Smooth muscle cell (in vitro differentiated cells): ENCODE measurements around the gene SLC44A1. TPM values are rescaled to one million over a fixed set of nuclear protein-coding genes. Genes with fewer than 3 reads are reported as not detected.

Experiments used
- DNase-seq: peaks from one replicate; lab custom pipeline; 2025; ENCODE audit not compliant: unreplicated experiment; lab: John Stamatoyannopoulos, UW
- H2AFZ ChIP-seq: fragments of 200-600 bp; sonication (generic); 2 replicates; pipeline ENCODE4 v1.6.0; 2016; ENCODE audit warnings: antibody characterized with exemption, low read depth, mild to moderate bottlenecking
- H3F3A ChIP-seq: fragments of 200-600 bp; sonication (generic); 2 replicates; pipeline ENCODE4 v1.6.0; 2017; ENCODE audit warnings: antibody characterized with exemption, low read depth
- H3K27ac ChIP-seq: fragments of 200-600 bp; sonication (generic); 2 replicates; pipeline ENCODE4 v1.5.1; 2016; ENCODE audit warnings: low read depth, mild to moderate bottlenecking
- H3K27me3 ChIP-seq: fragments of 200-600 bp; sonication (generic); 2 replicates; pipeline ENCODE4 v1.6.1; 2016; ENCODE audit warnings: low read depth, mild to moderate bottlenecking
- H3K36me3 ChIP-seq: fragments of 200-600 bp; sonication (generic); 2 replicates; pipeline ENCODE4 v1.5.1; 2016; ENCODE audit warnings: low read depth
- H3K4me1 ChIP-seq: fragments of 200-600 bp; sonication (generic); 2 replicates; pipeline ENCODE4 v1.5.1; 2016; ENCODE audit warnings: low read depth
- H3K4me2 ChIP-seq: fragments of 200-600 bp; sonication (generic); 2 replicates; pipeline ENCODE4 v1.6.0; 2016; ENCODE audit warnings: mild to moderate bottlenecking
- H3K4me3 ChIP-seq: fragments of 200-600 bp; sonication (generic); 2 replicates; pipeline ENCODE4 v1.5.1; 2016; ENCODE audit warnings: mild to moderate bottlenecking
- H3K79me2 ChIP-seq: fragments of 200-600 bp; sonication (generic); 2 replicates; pipeline ENCODE4 v1.6.0; 2016; ENCODE audit warnings: low read depth, mild to moderate bottlenecking
- H3K9ac ChIP-seq: fragments of 200-600 bp; sonication (generic); 2 replicates; pipeline ENCODE4 v1.6.0; 2016; ENCODE audit warnings: low read depth
- H3K9me3 ChIP-seq: fragments of 200-600 bp; sonication (generic); replicated peaks from 2 replicates; pipeline ENCODE4 v1.5.1; 2016; ENCODE audit warnings: low read depth
- H4K20me1 ChIP-seq: fragments of 200-600 bp; sonication (generic); 2 replicates; pipeline ENCODE4 v1.6.0; 2016; ENCODE audit warnings: low read depth
- WGBS: methylation state at CpG from one replicate; pipeline ENCODE4 v1.1.7; 2016; ENCODE audit warnings: low lambda C conversion rate; 5-methylcytosine and 5-hydroxymethylcytosine counted together
- polyA plus RNA-seq: library from polyadenylated mRNA; unstranded; fragments of >200 nt; fragmentation: Nextera tagmentation; extraction: Ambion mirVana; gene quantifications from 2 replicates; pipeline ENCODE4 v1.2.1, GENCODE V29; 2016
- total RNA-seq: library from RNA; depleted of rRNA; stranded (reverse); fragments of >200 nt; gene quantifications from 2 replicates; pipeline ENCODE4 v1.2.3, GENCODE V29; 2014
- TF ChIP-seq, protein P1 (sequence below): fragments of 200-600 bp; sonication (generic); IDR thresholded peaks from 2 replicates; pipeline ENCODE4 v1.5.1; 2017; ENCODE audit warnings: borderline replicate concordance, mild to moderate bottlenecking, antibody characterized with exemption; ENCODE audit not compliant: insufficient read depth, poor library complexity, severe bottlenecking

Gene SLC44A1
- total and polyA plus RNA-seq, 2 experiments from 2014 or later, result 14.0 to 22.2 TPM

DNA sequence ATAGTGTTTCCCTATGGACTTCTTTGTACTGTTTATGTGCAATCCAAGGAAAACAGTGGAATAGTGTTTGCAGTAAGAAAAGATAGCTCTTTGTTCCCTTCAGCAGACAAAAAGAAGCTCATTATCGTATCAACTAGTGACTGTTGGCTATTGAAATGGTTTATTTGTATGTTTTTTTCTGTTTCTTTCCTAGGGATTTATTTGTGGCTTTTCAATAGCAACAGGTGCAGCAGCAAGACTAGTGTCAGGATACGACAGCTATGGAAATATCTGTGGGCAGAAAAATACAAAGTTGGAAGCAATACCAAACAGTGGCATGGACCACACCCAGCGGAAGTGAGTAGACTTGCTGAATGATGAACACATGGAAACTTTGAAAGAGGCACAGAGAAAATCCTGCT is 65.1 kb downstream of the SLC44A1 start:
- no peak overlapping the region for H2AFZ ChIP-seq
- no peaks in the 10 kb centered on the region for H3K79me2 ChIP-seq
- no peaks in the 10 kb centered on the region for H3K36me3 ChIP-seq
- no peak overlapping the region for H3K9ac ChIP-seq
- H3K27ac ChIP-seq, result no peak overlapping the region
- no peaks in the 10 kb centered on the region for H3F3A ChIP-seq
- peaks cover 15% of the 10 kb centered on the region for H3K4me1 ChIP-seq
- 97% methylated on average over 3 of the region's 3 CpGs for WGBS
- no peak overlapping the region for H3K4me2 ChIP-seq
- H3K27me3 ChIP-seq, result no peaks in the 10 kb centered on the region
- H3K9me3 ChIP-seq, result no peaks in the 10 kb centered on the region
- no peak overlapping the region for H3K4me3 ChIP-seq
- DNase-seq, result no peak
- no peaks in the 10 kb centered on the region for H4K20me1 ChIP-seq
- TF ChIP-seq, protein P1, sequence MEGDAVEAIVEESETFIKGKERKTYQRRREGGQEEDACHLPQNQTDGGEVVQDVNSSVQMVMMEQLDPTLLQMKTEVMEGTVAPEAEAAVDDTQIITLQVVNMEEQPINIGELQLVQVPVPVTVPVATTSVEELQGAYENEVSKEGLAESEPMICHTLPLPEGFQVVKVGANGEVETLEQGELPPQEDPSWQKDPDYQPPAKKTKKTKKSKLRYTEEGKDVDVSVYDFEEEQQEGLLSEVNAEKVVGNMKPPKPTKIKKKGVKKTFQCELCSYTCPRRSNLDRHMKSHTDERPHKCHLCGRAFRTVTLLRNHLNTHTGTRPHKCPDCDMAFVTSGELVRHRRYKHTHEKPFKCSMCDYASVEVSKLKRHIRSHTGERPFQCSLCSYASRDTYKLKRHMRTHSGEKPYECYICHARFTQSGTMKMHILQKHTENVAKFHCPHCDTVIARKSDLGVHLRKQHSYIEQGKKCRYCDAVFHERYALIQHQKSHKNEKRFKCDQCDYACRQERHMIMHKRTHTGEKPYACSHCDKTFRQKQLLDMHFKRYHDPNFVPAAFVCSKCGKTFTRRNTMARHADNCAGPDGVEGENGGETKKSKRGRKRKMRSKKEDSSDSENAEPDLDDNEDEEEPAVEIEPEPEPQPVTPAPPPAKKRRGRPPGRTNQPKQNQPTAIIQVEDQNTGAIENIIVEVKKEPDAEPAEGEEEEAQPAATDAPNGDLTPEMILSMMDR, result no peak

DNA sequence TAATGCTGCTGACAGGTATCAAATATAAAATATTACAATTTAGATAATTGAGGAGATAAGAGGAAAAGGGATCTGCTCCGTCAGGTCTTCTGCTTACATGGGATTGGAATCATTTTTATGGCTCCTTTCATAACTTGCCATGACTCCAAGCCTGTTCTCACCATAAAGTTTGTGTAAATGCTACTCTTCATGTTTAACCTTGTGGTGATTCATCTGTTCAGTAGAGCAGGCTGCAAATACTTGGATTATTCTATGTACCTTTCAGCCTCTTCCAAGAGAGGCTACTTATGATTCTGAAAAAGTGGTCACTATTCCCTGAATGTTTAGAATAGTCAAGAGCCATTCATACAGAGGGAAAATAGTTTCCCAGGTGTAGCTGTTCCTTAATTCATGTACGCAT is 66.9 kb downstream of the SLC44A1 start:
- no peaks in the 10 kb centered on the region for H3F3A ChIP-seq
- no peak overlapping the region for H3K4me2 ChIP-seq
- no peak overlapping the region for H3K27ac ChIP-seq
- H3K79me2 ChIP-seq, result no peaks in the 10 kb centered on the region
- DNase-seq, result no peak
- WGBS, result 93% methylated on average over 2 of the region's 2 CpGs
- no peak overlapping the region for H3K4me3 ChIP-seq
- peaks cover 15% of the 10 kb centered on the region for H3K4me1 ChIP-seq
- H3K9ac ChIP-seq, result no peak overlapping the region
- no peaks in the 10 kb centered on the region for H3K27me3 ChIP-seq
- no peaks in the 10 kb centered on the region for H3K36me3 ChIP-seq
- TF ChIP-seq, protein P1, result no peak
- no peak overlapping the region for H2AFZ ChIP-seq
- no peaks in the 10 kb centered on the region for H4K20me1 ChIP-seq
- H3K9me3 ChIP-seq, result no peaks in the 10 kb centered on the region

DNA sequence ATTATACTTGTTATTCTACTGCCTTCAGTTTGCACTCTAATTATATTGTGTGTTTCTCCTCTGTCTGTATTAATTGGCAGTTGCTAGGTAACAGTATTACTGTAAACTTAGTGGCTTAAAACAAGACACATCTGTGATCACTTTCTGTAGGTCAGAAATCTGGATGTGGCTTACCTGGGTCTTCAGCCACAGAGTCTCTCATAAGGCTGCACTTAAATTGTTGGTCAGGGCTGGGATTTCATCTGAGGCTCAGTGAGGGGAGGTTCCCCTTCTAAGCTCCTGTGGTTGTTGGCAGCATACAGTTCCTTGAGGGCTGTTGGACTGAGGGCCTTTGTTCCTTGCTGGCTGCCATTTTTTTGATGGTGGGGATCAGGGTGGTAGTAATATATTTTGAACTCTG is 68.8 kb downstream of the SLC44A1 start:
- Histone ChIP-seq H3F3A (no peaks in the 10 kb centered on the region), H4K20me1 (no peaks in the 10 kb centered on the region), H3K9ac (no peak overlapping the region), H3K36me3 (no peaks in the 10 kb centered on the region), H3K79me2 (no peaks in the 10 kb centered on the region), H3K4me1 (peaks cover 14% of the 10 kb centered on the region), H3K27me3 (no peaks in the 10 kb centered on the region), H3K4me2 (no peak overlapping the region), H3K27ac (no peak overlapping the region), H3K9me3 (no peaks in the 10 kb centered on the region), H3K4me3 (no peak overlapping the region), H2AFZ (no peak overlapping the region)
- TF ChIP-seq, protein P1, result no peak
- DNase-seq, result no peak

DNA sequence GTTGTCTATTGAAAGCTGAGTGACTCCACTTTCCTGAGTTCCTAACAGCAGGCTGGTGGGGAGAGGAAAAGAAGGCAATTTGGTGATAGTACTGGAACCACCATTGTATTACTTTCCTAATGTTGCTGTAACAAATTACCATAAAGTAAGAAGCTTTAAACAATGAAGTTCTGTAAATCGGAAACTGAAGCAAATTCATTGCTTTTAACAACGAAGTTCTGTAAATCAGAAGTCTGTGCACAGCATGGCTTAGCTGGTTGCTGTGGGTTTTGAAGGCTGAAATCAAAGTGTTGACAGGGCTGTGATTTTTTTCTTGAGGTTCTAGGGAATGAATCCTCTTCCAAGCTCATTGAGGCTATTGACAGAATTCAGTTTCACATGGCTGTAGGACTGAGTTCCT is 72.3 kb downstream of the SLC44A1 start:
- 98% methylated on average over 2 of the region's 2 CpGs for WGBS
- H3K4me2 ChIP-seq, result no peak overlapping the region
- H3K9me3 ChIP-seq, result no peaks in the 10 kb centered on the region
- H3K27me3 ChIP-seq, result no peaks in the 10 kb centered on the region
- no peak overlapping the region for H3K27ac ChIP-seq
- no peaks in the 10 kb centered on the region for H3K79me2 ChIP-seq
- H3K36me3 ChIP-seq, result no peaks in the 10 kb centered on the region
- no peaks in the 10 kb centered on the region for H3F3A ChIP-seq
- H3K9ac ChIP-seq, result no peak overlapping the region
- no peaks in the 10 kb centered on the region for H4K20me1 ChIP-seq
- no peaks in the 10 kb centered on the region for H3K4me1 ChIP-seq
- no peak for DNase-seq
- H2AFZ ChIP-seq, result no peak overlapping the region
- TF ChIP-seq, protein P1, result no peak
- H3K4me3 ChIP-seq, result no peak overlapping the region
